GM06990 (cell line): Measurements from ENCODE around the gene UBE3C.

Experiments
- DNase-seq: peaks from one replicate; pipeline ENCODE4 v3.0.0-alpha.2; 2011; ENCODE audit not compliant: insufficient read length; ENCODE audit errors: extremely low read depth
- H3K27me3 ChIP-seq: replicated peaks from 2 replicates; pipeline ENCODE4 v1.6.0; 2011; ENCODE audit warnings: low read length; ENCODE audit not compliant: control insufficient read depth, insufficient read depth
- H3K36me3 ChIP-seq: 2 replicates; pipeline ENCODE4 v1.5.1; 2011; ENCODE audit warnings: low read length; ENCODE audit not compliant: control insufficient read depth, insufficient read depth
- H3K4me3 ChIP-seq: replicated peaks from 2 replicates; pipeline ENCODE4 v1.5.1; 2011; ENCODE audit warnings: low read depth, mild to moderate bottlenecking, control low read depth, low read length
- CTCF ChIP-seq: IDR thresholded peaks from 2 replicates; pipeline ENCODE4 v1.5.1; 2011; ENCODE audit warnings: low read length, control low read depth, mild to moderate bottlenecking, inconsistent platforms; ENCODE audit not compliant: insufficient read depth, poor library complexity, severe bottlenecking

Gene UBE3C

GRCh38 chr7:157177983-157178381 is 39.3 kb downstream of the UBE3C start:
- DNase-seq: no peak
- no peak for TF ChIP-seq CTCF
- H3K27me3 ChIP-seq: no peaks in the 10 kb centered on the region
- peaks cover 12% of the 10 kb centered on the region for H3K36me3 ChIP-seq
- H3K4me3 ChIP-seq: no peak overlapping the region

GRCh38 chr7:157183832-157184231 is 45.1 kb downstream of the UBE3C start:
- H3K36me3 ChIP-seq: peaks cover 19% of the 10 kb centered on the region
- H3K4me3 ChIP-seq: no peak overlapping the region
- no peak for DNase-seq
- no peak for TF ChIP-seq CTCF
- no peaks in the 10 kb centered on the region for H3K27me3 ChIP-seq

GRCh38 chr7:157188091-157188665 is 49.5 kb downstream of the UBE3C start:
- H3K36me3 ChIP-seq: peaks cover 17% of the 10 kb centered on the region
- H3K27me3 ChIP-seq: no peaks in the 10 kb centered on the region
- DNase-seq: no peak
- H3K4me3 ChIP-seq: no peak overlapping the region
- no peak for TF ChIP-seq CTCF

- no peak overlapping the region for H3K4me3 ChIP-seq
- no peak for TF ChIP-seq CTCF
- no peak for DNase-seq
- no peaks in the 10 kb centered on the region for H3K27me3 ChIP-seq
- peaks cover 14% of the 10 kb centered on the region for H3K36me3 ChIP-seq
Measured at GRCh38 chr7:157189405-157189804, 50.7 kb downstream of the UBE3C start.

GRCh38 chr7:157192861-157193260 is 54.1 kb downstream of the UBE3C start:
- no peak for TF ChIP-seq CTCF
- Histone ChIP-seq H3K4me3 (no peak overlapping the region), H3K27me3 (no peaks in the 10 kb centered on the region), H3K36me3 (peaks cover 10% of the 10 kb centered on the region)
- DNase-seq: no peak

- no peak for TF ChIP-seq CTCF
- DNase-seq: no peak
- no peak overlapping the region for H3K4me3 ChIP-seq
- H3K27me3 ChIP-seq: no peaks in the 10 kb centered on the region
- peaks cover 9% of the 10 kb centered on the region for H3K36me3 ChIP-seq
Measured at GRCh38 chr7:157193274-157193673, 54.5 kb downstream of the UBE3C start.
